ENCODE measurements around the gene TSC2.
"Not testable (repeated sequence)": the region's sequence is repeated elsewhere in the genome, so short reads cannot be mapped to it uniquely, and the experiment has no call there.

TSC2 gene

GRCh38 chr16:2095918-2096582 is 48.3 kb downstream of the TSC2 start:
- TF ChIP-seq POLR2A (IDR thresholded peaks at IDR 0.05; ENCODE audit: extremely low read depth, insufficient read length) = no peak
- no peak for TF ChIP-seq MAX (IDR thresholded peaks at IDR 0.05; ENCODE audit: low read depth, low read length)
- TF ChIP-seq MYC (IDR thresholded peaks at IDR 0.05; ENCODE audit: low read depth, low read length) = no peak
- TF ChIP-seq CTCF (IDR thresholded peaks at IDR 0.05; ENCODE audit: low read depth, low read length) = no peak
- no peak for DNase-seq (ENCODE audit: low read depth)
- H3K4me3 ChIP-seq (ENCODE audit: low read depth, low read length) = no peak overlapping the region

GRCh38 chr16:2096853-2097595 is 49.2 kb downstream of the TSC2 start:
- no peak for DNase-seq (ENCODE audit: low read depth)
- TF ChIP-seq MYC (IDR thresholded peaks at IDR 0.05; ENCODE audit: low read depth, low read length) = no peak
- TF ChIP-seq POLR2A (IDR thresholded peaks at IDR 0.05; ENCODE audit: extremely low read depth, insufficient read length) = no peak
- no peak for TF ChIP-seq MAX (IDR thresholded peaks at IDR 0.05; ENCODE audit: low read depth, low read length)
- no peak for TF ChIP-seq CTCF (IDR thresholded peaks at IDR 0.05; ENCODE audit: low read depth, low read length)
- no peak overlapping the region for H3K4me3 ChIP-seq (ENCODE audit: low read depth, low read length)

GRCh38 chr16:2097689-2098088 is 49.9 kb downstream of the TSC2 start:
- not testable (repeated sequence) for H3K4me3 ChIP-seq (ENCODE audit: low read depth, low read length); DNase-seq (ENCODE audit: low read depth)

- H3K4me3 ChIP-seq (ENCODE audit: low read depth, low read length); DNase-seq (ENCODE audit: low read depth): not testable (repeated sequence)
These were observed 53.8 kb downstream of the TSC2 start for GRCh38 chr16:2101581-2101980.

- no peak for TF ChIP-seq CTCF (IDR thresholded peaks at IDR 0.05; ENCODE audit: low read depth, low read length)
- no peak for TF ChIP-seq POLR2A (IDR thresholded peaks at IDR 0.05; ENCODE audit: extremely low read depth, insufficient read length)
- TF ChIP-seq MAX (IDR thresholded peaks at IDR 0.05; ENCODE audit: low read depth, low read length) = no peak
- no peak overlapping the region for H3K4me3 ChIP-seq (ENCODE audit: low read depth, low read length)
- no peak for DNase-seq (ENCODE audit: low read depth)
These were observed 54.7 kb downstream of the TSC2 start for GRCh38 chr16:2102471-2102870.

- H3K4me3 ChIP-seq (ENCODE audit: low read depth, low read length); DNase-seq (ENCODE audit: low read depth): not testable (repeated sequence)
These were observed 56.7 kb downstream of the TSC2 start for GRCh38 chr16:2104464-2104863.

- not testable (repeated sequence) for H3K4me3 ChIP-seq (ENCODE audit: low read depth, low read length); DNase-seq (ENCODE audit: low read depth)
These were observed 57.5 kb downstream of the TSC2 start for GRCh38 chr16:2105291-2105690.

GRCh38 chr16:2105769-2106168 is 58.0 kb downstream of the TSC2 start:
- not testable (repeated sequence) for DNase-seq (ENCODE audit: low read depth); H3K4me3 ChIP-seq (ENCODE audit: low read depth, low read length)

GRCh38 chr16:2106211-2106610 is 58.4 kb downstream of the TSC2 start:
- not testable (repeated sequence) for H3K4me3 ChIP-seq (ENCODE audit: low read depth, low read length); DNase-seq (ENCODE audit: low read depth)

- DNase-seq (ENCODE audit: low read depth); H3K4me3 ChIP-seq (ENCODE audit: low read depth, low read length): not testable (repeated sequence)
These were observed 59.5 kb downstream of the TSC2 start for GRCh38 chr16:2107121-2107790.

GRCh38 chr16:2107791-2108125 is 60.0 kb downstream of the TSC2 start:
- not testable (repeated sequence) for H3K4me3 ChIP-seq (ENCODE audit: low read depth, low read length); DNase-seq (ENCODE audit: low read depth)

- DNase-seq (ENCODE audit: low read depth); H3K4me3 ChIP-seq (ENCODE audit: low read depth, low read length): not testable (repeated sequence)
These were observed 60.9 kb downstream of the TSC2 start for GRCh38 chr16:2108446-2109270.

GRCh38 chr16:2109271-2109580 is 61.4 kb downstream of the TSC2 start:
- not testable (repeated sequence) for DNase-seq (ENCODE audit: low read depth); H3K4me3 ChIP-seq (ENCODE audit: low read depth, low read length)
